ENCODE results near the gene QRFP. TPM values are rescaled to one million over a fixed set of nuclear protein-coding genes. Genes with fewer than 3 reads are reported as not detected.

QRFP gene
- total RNA-seq, 1 donor from 2014 or later, result not detected

GRCh38 chr9:130922893-130923610, 26.4 kb upstream of the QRFP start:
- H3K36me3 ChIP-seq, result no peaks in the 10 kb centered on the region
- TF ChIP-seq CTCF (IDR thresholded peaks at IDR 0.05), result no peak
- H3K4me3 ChIP-seq, result no peak overlapping the region
- intact Hi-C loops (cut with DNase I), result no loop called here
- H3K27me3 ChIP-seq, result no peaks in the 10 kb centered on the region
- no peaks in the 10 kb centered on the region for H3K9me3 ChIP-seq
- no peaks in the 10 kb centered on the region for H3K4me1 ChIP-seq
- H3K27ac ChIP-seq, result no peak overlapping the region
- DNase-seq (ENCODE audit: low spot score in 2 of 2), result no peak

GRCh38 chr9:130921989-130922892, 25.6 kb upstream of the QRFP start:
- Histone ChIP-seq H3K9me3 (no peaks in the 10 kb centered on the region), H3K4me1 (no peaks in the 10 kb centered on the region), H3K4me3 (no peak overlapping the region), H3K27me3 (no peaks in the 10 kb centered on the region), H3K36me3 (no peaks in the 10 kb centered on the region), H3K27ac (no peak overlapping the region)
- TF ChIP-seq CTCF (IDR thresholded peaks at IDR 0.05), result no peak
- intact Hi-C loops (cut with DNase I), result no loop called here
- no peak for DNase-seq (ENCODE audit: low spot score in 2 of 2)

- intact Hi-C loops (cut with DNase I), result no loop called here
- DNase-seq (ENCODE audit: low spot score in 2 of 2), result no peak
- no peak overlapping the region for H3K4me3 ChIP-seq
- H3K27me3 ChIP-seq, result no peaks in the 10 kb centered on the region
- H3K36me3 ChIP-seq, result no peaks in the 10 kb centered on the region
- no peaks in the 10 kb centered on the region for H3K9me3 ChIP-seq
- H3K27ac ChIP-seq, result no peak overlapping the region
- H3K4me1 ChIP-seq, result no peaks in the 10 kb centered on the region
- TF ChIP-seq CTCF (IDR thresholded peaks at IDR 0.05), result no peak
These were observed 24.8 kb upstream of the QRFP start for GRCh38 chr9:130921300-130921988.

GRCh38 chr9:130920762-130921299, 24.2 kb upstream of the QRFP start:
- H3K27me3 ChIP-seq, result no peaks in the 10 kb centered on the region

More at GRCh38 chr9:130920762-130921299, 24.2 kb upstream of the QRFP start:
- intact Hi-C loops (cut with DNase I), result no loop called here
- no peak for DNase-seq (ENCODE audit: low spot score in 2 of 2)
- Histone ChIP-seq H3K4me3 (no peak overlapping the region), H3K36me3 (no peaks in the 10 kb centered on the region), H3K27ac (no peak overlapping the region), H3K9me3 (no peaks in the 10 kb centered on the region), H3K4me1 (no peaks in the 10 kb centered on the region)
- TF ChIP-seq CTCF (IDR thresholded peaks at IDR 0.05), result no peak

All from ascending aorta (tissue), 2 donors.